ENCODE results near the gene CUL1.

DNA sequence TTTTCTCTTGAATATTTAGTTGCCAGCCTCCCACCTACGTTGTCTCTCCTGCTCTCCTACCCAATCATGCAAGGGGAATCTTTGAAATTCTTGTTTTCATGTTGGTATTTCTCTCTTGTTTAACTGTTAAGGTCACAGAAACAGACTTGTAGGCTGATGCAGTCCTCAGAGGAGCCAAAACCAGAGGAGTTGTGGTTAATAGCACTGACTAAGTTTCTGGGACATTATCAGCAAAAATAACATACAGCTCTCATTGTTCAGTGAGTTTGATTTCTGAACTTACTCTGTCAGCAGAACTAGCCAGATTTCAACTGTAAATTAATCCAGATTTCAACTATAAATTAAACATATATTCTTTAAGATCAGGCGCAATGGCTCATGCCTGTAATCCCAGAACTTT lies 11.1 kb upstream of the CUL1 start:
- TF ChIP-seq, protein P1, sequence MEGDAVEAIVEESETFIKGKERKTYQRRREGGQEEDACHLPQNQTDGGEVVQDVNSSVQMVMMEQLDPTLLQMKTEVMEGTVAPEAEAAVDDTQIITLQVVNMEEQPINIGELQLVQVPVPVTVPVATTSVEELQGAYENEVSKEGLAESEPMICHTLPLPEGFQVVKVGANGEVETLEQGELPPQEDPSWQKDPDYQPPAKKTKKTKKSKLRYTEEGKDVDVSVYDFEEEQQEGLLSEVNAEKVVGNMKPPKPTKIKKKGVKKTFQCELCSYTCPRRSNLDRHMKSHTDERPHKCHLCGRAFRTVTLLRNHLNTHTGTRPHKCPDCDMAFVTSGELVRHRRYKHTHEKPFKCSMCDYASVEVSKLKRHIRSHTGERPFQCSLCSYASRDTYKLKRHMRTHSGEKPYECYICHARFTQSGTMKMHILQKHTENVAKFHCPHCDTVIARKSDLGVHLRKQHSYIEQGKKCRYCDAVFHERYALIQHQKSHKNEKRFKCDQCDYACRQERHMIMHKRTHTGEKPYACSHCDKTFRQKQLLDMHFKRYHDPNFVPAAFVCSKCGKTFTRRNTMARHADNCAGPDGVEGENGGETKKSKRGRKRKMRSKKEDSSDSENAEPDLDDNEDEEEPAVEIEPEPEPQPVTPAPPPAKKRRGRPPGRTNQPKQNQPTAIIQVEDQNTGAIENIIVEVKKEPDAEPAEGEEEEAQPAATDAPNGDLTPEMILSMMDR (IDR thresholded peaks at IDR 0.05): no peak
- TF ChIP-seq POLR2AphosphoS5 (IDR thresholded peaks at IDR 0.05) (no peak), POLR2A (IDR thresholded peaks at IDR 0.05) (no peak), EP300 (IDR thresholded peaks at IDR 0.05) (no peak)

All from gastroesophageal sphincter (tissue), 3 donors.